Ishikawa (cell line): ENCODE measurements around the gene TAF3.

Experiments
- CREB1 ChIP-seq: IDR thresholded peaks from 2 replicates; pipeline ENCODE4 v1.6.1; 2012; ENCODE audit warnings: low read depth
- EGR1 ChIP-seq: IDR thresholded peaks from 2 replicates; pipeline ENCODE4 v1.6.1; 2012
- EP300 ChIP-seq: IDR thresholded peaks from 2 replicates; pipeline ENCODE4 v1.6.1; 2012; ENCODE audit warnings: borderline replicate concordance
- FOXM1 ChIP-seq: IDR thresholded peaks from 2 replicates; pipeline ENCODE4 v1.6.1; 2012; ENCODE audit warnings: low read depth, borderline replicate concordance
- YY1 ChIP-seq: IDR thresholded peaks from 2 replicates; pipeline ENCODE4 v1.6.1; 2012; ENCODE audit warnings: low read depth
- TF ChIP-seq, protein P1 (sequence below): IDR thresholded peaks from 2 replicates; pipeline ENCODE4 v1.6.1; 2012; ENCODE audit warnings: low read depth, mild to moderate bottlenecking
- TF ChIP-seq, protein P2 (sequence below): IDR thresholded peaks from 2 replicates; pipeline ENCODE4 v1.6.1; 2012

DNA sequence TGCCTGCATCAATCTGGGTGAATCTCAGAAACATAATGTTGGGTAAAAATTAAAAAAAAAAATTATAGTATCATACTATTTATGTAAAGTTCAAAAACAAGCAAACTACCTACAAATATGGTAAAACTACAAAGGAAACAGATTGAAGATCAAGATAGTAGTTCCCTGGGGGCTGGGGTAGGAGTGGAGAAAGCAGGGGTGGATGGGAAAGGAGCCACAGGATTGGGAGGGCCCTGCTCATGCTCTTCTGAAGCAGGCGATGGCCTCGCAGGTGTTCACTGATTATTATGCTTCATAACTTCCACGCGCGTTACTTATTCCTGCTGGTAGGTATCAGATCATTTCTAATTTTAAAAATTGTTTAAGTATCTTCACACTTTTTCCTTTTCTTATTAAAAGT lies 140.1 kb downstream of the TAF3 start:
- TF ChIP-seq CREB1, result no peak
- no peak for TF ChIP-seq EGR1
- TF ChIP-seq, protein P1, sequence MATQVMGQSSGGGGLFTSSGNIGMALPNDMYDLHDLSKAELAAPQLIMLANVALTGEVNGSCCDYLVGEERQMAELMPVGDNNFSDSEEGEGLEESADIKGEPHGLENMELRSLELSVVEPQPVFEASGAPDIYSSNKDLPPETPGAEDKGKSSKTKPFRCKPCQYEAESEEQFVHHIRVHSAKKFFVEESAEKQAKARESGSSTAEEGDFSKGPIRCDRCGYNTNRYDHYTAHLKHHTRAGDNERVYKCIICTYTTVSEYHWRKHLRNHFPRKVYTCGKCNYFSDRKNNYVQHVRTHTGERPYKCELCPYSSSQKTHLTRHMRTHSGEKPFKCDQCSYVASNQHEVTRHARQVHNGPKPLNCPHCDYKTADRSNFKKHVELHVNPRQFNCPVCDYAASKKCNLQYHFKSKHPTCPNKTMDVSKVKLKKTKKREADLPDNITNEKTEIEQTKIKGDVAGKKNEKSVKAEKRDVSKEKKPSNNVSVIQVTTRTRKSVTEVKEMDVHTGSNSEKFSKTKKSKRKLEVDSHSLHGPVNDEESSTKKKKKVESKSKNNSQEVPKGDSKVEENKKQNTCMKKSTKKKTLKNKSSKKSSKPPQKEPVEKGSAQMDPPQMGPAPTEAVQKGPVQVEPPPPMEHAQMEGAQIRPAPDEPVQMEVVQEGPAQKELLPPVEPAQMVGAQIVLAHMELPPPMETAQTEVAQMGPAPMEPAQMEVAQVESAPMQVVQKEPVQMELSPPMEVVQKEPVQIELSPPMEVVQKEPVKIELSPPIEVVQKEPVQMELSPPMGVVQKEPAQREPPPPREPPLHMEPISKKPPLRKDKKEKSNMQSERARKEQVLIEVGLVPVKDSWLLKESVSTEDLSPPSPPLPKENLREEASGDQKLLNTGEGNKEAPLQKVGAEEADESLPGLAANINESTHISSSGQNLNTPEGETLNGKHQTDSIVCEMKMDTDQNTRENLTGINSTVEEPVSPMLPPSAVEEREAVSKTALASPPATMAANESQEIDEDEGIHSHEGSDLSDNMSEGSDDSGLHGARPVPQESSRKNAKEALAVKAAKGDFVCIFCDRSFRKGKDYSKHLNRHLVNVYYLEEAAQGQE, result no peak
- TF ChIP-seq, protein P2, sequence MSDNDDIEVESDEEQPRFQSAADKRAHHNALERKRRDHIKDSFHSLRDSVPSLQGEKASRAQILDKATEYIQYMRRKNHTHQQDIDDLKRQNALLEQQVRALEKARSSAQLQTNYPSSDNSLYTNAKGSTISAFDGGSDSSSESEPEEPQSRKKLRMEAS, result no peak
- TF ChIP-seq EP300, result no peak
- TF ChIP-seq YY1, result no peak
- TF ChIP-seq FOXM1, result no peak
